GM18858 (cell line): Measurements from ENCODE around the gene PYGB.
A peak's percentile ranks its signal among the peaks of the same experiment; 100 is the strongest.
"Not testable (repeated sequence)": the region's sequence is repeated elsewhere in the genome, so short reads cannot be mapped to it uniquely, and the experiment has no call there.

Experiments used
- ATAC-seq: cut with Tn5 transposase; IDR thresholded peaks from one replicate; pipeline ENCODE4 v1.9.1; 2021; ENCODE audit not compliant: unreplicated experiment

Gene PYGB

GRCh38 chr20:25247518-25247955 lies 348 bp upstream of the PYGB start:
- ATAC-seq, result peak; percentile 12

- ATAC-seq, result no peak
Observed at GRCh38 chr20:25248786-25249172, 894 bp downstream of the PYGB start.

GRCh38 chr20:25249198-25249931 lies 1.5 kb downstream of the PYGB start:
- ATAC-seq, result no peak

GRCh38 chr20:25250508-25250907 lies 2.6 kb downstream of the PYGB start:
- ATAC-seq, result no peak

- ATAC-seq, result no peak
Observed at GRCh38 chr20:25251019-25251418, 3.1 kb downstream of the PYGB start.

- ATAC-seq, result no peak
Observed at GRCh38 chr20:25251558-25251957, 3.7 kb downstream of the PYGB start.

- no peak for ATAC-seq
Observed at GRCh38 chr20:25252230-25252651, 4.4 kb downstream of the PYGB start.

GRCh38 chr20:25252686-25253421 lies 5.0 kb downstream of the PYGB start:
- ATAC-seq, result no peak

- ATAC-seq, result no peak
Observed at GRCh38 chr20:25253606-25254275, 5.9 kb downstream of the PYGB start.

- no peak for ATAC-seq
Observed at GRCh38 chr20:25254571-25254970, 6.7 kb downstream of the PYGB start.

- ATAC-seq, result no peak
Observed at GRCh38 chr20:25254986-25255680, 7.2 kb downstream of the PYGB start.

GRCh38 chr20:25256226-25256859 lies 8.5 kb downstream of the PYGB start:
- no peak for ATAC-seq

- no peak for ATAC-seq
Observed at GRCh38 chr20:25257130-25257529, 9.2 kb downstream of the PYGB start.

- ATAC-seq, result no peak
Observed at GRCh38 chr20:25257756-25258475, 10.0 kb downstream of the PYGB start.

- no peak for ATAC-seq
Observed at GRCh38 chr20:25258476-25258805, 10.6 kb downstream of the PYGB start.

- ATAC-seq, result no peak
Observed at GRCh38 chr20:25258828-25259227, 10.9 kb downstream of the PYGB start.

GRCh38 chr20:25259358-25259757 lies 11.5 kb downstream of the PYGB start:
- ATAC-seq, result no peak

- no peak for ATAC-seq
Observed at GRCh38 chr20:25259788-25260254, 11.9 kb downstream of the PYGB start.

- not testable (repeated sequence) for ATAC-seq
Observed at GRCh38 chr20:25260770-25261437, 13.0 kb downstream of the PYGB start.
